GM12873 (cell line): ENCODE data around the gene FLOT2.
A peak's percentile ranks its signal among the peaks of the same experiment; 100 is the strongest.

ENCODE experiments used
- TF ChIP-seq, protein P1 (sequence below): IDR thresholded peaks from 2 replicates; pipeline ENCODE4 v1.5.1; 2012; ENCODE audit warnings: low read depth, mild to moderate bottlenecking, moderate library complexity, low read length, control low read depth; ENCODE audit not compliant: insufficient read depth; ENCODE audit errors: missing control alignments

Gene FLOT2

DNA sequence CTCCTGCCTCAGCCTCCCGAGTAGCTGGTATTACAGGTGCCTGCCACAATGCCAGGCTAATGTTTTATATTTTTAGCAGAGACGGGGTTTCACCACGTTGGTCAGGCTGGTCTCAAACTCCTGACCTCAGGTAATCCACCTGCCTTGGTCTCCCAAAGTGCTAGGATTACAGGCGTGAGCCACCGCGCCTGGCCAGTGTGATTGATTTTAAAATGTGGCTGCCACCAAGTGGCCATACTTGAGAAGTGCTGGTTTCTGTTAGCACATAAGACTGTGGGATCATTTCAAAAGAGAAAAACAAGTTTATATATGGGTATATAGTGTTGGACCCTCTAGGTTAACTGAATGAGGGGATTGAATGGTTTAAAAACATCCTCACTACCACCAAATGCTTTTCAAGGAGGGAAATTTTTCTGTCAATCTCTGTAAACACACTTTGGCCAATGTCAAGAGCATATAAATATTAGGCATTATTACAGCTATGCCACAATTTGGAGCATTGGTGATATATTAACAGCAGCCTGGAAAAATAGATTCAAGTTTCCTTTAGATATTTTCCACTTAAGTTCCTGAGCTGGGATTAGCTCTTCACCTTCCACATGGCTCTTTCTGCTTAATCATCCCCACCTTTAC is 18.9 kb upstream of the FLOT2 start:
- TF ChIP-seq, protein P1, sequence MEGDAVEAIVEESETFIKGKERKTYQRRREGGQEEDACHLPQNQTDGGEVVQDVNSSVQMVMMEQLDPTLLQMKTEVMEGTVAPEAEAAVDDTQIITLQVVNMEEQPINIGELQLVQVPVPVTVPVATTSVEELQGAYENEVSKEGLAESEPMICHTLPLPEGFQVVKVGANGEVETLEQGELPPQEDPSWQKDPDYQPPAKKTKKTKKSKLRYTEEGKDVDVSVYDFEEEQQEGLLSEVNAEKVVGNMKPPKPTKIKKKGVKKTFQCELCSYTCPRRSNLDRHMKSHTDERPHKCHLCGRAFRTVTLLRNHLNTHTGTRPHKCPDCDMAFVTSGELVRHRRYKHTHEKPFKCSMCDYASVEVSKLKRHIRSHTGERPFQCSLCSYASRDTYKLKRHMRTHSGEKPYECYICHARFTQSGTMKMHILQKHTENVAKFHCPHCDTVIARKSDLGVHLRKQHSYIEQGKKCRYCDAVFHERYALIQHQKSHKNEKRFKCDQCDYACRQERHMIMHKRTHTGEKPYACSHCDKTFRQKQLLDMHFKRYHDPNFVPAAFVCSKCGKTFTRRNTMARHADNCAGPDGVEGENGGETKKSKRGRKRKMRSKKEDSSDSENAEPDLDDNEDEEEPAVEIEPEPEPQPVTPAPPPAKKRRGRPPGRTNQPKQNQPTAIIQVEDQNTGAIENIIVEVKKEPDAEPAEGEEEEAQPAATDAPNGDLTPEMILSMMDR = peak; percentile 64

DNA sequence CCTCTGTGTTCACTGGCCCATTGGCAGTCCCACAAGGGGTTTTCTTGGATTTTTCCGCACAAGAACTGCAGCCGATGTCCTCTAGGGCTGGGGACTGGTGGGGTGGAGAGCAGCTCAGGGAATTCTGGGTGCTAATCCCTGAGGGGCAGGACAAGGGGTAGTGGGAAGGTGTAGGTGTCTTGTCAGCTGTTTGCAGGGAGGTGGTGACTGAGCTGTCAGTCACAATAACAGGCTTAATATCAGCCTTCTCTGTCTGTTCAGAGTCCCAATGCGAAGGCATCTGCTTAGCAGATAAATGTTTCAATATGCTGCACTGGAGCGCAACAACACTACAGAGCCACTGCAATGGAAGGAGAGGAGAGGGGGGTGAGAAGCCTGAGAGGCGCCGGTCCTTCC is 15.4 kb upstream of the FLOT2 start:
- TF ChIP-seq, protein P1 = no peak

DNA sequence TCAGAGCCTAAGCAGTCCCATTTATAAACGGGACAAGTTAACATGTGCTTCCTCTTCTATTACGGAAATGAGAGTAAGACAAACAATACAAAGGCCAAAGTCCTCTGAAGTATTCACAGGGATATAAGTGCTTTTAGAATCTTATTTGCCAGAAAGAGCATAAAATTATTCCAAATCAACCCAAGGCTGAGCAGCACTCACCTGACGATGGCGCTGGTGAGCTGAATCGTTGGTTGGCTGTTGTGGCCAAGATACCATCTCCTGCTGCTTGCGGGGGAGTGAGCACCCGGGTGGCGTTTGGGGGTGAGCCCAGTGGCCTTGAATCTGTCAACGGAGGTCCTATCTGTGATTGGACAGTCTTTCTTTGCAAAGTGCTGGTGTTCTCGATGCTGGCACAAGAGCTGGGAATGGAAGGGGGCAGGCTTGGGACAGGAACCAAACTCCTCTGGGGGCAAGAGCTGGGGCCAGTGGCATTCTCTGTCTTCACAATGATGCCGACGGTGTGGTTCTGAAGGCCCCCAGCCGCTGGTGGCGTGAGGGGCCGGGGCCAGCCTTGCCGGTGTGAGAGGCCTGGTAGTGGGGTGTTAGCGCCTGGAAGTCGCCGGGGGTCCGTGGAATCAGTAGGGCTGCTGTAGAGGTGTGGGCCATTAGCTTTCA is 14.9 kb upstream of the FLOT2 start:
- TF ChIP-seq, protein P1 = peak; percentile 38

DNA sequence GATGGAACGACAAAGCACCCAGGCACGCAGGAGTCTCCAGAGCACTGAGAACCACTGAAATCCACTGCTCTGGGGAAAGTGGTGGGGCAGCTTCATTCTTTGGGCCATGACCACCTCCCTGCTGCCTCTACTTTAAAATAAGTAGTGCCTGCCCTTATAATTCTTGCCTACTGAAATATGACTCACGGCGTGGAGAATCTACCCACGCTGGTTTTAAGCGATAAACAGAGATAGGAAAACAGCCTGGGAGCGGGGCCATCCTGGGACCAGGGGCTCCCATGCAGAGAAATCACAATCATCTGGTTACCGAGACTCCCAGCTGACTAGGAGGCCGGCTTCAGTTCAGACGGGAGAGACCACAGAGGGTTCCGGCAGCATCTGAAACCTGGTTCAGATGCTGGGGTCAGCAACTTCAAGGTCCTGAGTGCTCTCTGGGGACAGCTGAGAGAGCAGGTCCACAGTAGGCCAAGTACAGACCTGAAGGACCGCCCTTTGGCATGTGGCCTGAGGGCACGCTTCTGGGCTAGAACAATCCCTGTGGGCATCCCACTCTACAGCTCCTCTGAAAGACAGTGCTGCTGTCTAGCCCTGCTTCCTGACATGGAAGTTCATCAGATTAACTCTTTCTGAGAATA is 14.0 kb upstream of the FLOT2 start:
- TF ChIP-seq, protein P1 = no peak

DNA sequence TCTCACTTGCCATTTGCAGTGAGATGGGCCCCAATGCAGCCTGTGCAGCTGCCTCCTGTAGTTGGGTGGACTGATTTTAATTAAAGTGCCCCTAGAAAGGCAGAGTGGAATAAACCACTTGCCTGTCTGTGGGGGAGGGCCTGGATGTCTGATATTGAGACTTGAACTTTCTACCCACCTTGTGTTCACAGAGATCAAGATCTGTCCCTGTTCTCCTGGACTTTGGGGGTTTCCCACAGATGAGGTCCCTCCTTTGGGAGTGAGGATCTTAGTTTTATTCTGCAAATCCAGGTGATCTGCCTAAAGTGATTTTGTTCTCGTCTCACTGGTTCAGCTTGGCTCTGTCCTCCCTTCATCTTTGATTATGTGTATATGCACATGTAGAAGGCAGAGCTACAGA is 13.0 kb upstream of the FLOT2 start:
- TF ChIP-seq, protein P1 = no peak

DNA sequence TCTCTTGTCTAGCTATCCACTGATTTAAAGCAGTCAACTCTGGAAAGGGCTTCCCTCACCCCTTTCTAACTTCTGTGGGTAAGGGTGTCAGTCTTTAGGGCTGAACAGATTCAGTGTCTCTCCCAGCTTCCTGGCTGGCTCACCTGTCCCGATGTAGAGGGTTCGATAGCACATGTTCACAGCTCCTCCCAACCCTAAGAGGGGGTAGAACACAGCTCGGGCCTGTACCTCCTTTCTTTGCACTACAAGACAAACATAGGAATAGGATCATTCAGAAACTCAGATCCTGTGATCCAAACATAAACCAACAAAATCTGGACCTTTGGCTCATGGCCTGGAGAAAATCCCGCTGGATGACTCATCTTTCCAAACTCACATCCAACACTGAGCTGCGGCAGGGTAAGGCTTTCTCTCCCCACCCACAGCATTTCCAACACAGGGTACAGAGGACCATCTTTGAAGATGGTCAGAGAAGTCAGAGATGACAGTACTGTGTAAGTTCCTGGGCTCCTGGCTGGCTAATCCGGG is 11.2 kb upstream of the FLOT2 start:
- TF ChIP-seq, protein P1 = no peak
